Measurements from ENCODE around the gene RAI1.

The RAI1 gene

DNA sequence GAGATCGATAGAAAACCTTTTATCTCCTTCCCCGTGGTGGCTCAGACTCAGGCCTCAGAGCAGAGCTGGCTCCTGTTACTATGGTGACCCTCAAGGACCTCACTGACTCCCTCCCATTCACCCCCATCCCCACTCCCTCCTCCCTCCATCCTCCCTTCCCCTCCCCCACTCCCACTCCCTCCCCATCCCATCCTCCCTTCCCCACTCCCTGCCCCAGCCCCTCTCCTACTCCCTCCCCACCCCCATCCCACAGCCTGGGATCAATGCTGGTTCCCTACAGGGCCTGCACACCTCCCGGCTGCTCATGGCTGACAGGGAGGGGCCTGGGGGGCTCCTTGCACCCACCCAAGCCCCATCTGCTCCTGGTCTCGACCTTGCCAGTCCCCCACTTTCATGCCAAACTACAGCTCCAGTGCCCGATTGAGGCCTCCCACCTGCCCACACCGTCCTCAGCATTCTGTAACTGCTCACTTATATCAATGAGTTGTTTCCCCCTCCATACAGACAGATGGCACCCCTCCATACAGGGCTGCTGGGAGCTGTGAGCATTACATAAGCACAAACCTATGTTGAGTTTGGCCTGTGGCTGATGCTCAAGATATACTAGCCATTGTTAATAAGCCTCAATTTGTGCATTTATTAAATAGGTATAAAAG lies 11.6 kb upstream of the RAI1 start:
- Histone ChIP-seq H3K4me1 (no peaks in the 10 kb centered on the region), H3K9me3 (no peaks in the 10 kb centered on the region), H3K27me3 (peaks cover 0 to 3% of the 10 kb centered on the region in 2 donors), H3K4me3 (no peak overlapping the region), H3K36me3 (no peaks in the 10 kb centered on the region), H3K27ac (no peak overlapping the region)
- no peak for DNase-seq
- TF ChIP-seq CTCF (IDR thresholded peaks at IDR 0.05): no peak
- intact Hi-C loops (cut with DNase I; ENCODE audit: low total_unique reads): no loop called here

- no peak for DNase-seq
- no peaks in the 10 kb centered on the region for H3K9me3 ChIP-seq
- H3K27ac ChIP-seq: no peak overlapping the region
- H3K4me3 ChIP-seq: no peak overlapping the region
- peaks cover 0 to 7% of the 10 kb centered on the region in 2 donors for H3K27me3 ChIP-seq
- TF ChIP-seq CTCF (IDR thresholded peaks at IDR 0.05): no peak
- intact Hi-C loops (cut with DNase I; ENCODE audit: low total_unique reads): no loop called here
- no peaks in the 10 kb centered on the region for H3K4me1 ChIP-seq
- H3K36me3 ChIP-seq: no peaks in the 10 kb centered on the region
These were observed 10.5 kb upstream of the RAI1 start for GRCh38 chr17:17670701-17671305.

DNA sequence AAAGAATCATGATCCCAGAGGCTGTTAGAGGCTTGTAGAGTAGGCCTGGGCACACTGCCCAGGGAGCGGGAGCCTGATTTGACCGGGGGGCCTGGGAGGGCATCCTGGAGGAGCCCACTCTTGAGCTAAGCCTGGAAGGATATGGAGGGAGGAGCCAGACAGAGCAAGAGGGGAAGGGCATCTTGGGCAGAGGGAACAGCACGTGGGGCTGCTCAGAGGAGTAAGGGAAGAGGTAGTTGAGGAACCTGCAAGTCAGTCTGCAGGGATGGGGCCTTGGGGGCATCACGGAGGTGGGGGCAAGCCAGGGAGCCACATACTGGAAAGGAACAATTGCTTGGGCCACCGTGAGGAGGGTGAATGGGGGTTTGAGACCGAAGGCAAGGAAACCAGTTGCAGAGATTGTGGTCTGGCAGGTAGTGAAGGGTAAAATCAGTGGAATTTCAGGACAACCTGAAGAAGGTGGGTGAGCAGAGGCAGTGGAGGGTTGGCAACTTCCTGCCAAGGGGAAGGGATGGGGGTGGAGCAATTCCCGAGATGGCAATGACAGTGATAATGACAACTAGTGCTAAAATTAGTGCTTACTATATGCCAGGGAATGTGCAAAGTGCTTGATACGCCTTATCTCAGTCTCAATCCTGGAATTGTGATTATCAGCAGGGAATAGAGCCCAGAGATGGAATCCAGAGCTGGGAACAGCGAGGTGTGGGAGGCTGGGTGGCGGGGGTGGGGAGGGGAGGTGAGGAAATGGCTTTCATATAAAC lies 9.7 kb upstream of the RAI1 start:
- Histone ChIP-seq H3K9me3 (no peaks in the 10 kb centered on the region), H3K4me1 (no peaks in the 10 kb centered on the region), H3K27ac (no peak overlapping the region), H3K36me3 (no peaks in the 10 kb centered on the region), H3K4me3 (no peak overlapping the region), H3K27me3 (peaks cover 0 to 7% of the 10 kb centered on the region in 2 donors)
- intact Hi-C loops (cut with DNase I; ENCODE audit: low total_unique reads): no loop called here
- TF ChIP-seq CTCF (IDR thresholded peaks at IDR 0.05): no peak
- DNase-seq: no peak

DNA sequence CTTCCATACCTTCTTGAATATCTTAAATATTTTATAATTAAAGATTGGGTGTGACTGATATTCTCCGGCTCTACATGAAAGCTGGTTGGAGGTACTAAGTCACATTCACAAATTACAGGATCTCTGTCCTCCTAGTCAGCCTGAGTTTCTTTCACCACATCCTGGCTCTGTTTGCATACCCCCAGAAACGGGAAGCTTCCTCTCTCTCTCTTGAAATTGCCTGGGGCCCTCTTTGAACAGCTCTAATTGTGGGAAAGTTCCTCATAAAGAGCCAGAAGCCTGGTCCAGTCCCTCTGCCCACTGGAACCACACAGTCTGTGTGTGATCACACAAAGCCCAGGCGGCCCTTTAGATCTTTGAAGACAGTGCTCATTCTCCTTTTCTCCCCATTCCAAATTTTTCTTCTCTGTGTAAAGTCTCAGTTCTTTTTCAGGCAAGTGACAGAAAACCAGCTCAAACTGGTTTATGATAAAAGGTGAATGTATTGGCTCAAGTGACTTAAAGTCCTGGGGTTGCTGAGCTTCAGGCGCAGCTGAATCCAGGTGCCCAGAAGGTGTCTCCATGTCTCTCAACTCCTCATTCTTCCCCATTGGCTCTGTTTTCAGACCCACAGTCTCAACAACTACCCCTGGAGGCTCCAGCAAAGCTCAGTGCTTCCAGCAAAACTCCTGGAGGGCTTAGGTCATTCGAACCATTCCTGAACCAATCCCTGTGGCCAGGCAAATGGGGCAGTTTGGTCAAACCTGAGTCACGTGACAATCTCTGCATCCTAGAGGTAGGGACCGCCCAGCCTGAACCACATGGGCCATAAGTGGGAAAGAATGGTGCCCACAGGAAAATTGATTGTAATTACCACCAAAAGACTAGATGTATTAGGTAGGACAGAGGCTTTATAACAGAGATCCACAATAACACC lies 8.5 kb upstream of the RAI1 start:
- no peak overlapping the region for H3K4me3 ChIP-seq
- intact Hi-C loops (cut with DNase I; ENCODE audit: low total_unique reads): no loop called here
- H3K36me3 ChIP-seq: no peaks in the 10 kb centered on the region
- no peak for DNase-seq
- TF ChIP-seq CTCF (IDR thresholded peaks at IDR 0.05): no peak
- H3K9me3 ChIP-seq: no peaks in the 10 kb centered on the region
- no peak overlapping the region for H3K27ac ChIP-seq
- peaks cover 0 to 7% of the 10 kb centered on the region in 2 donors for H3K27me3 ChIP-seq
- H3K4me1 ChIP-seq: no peaks in the 10 kb centered on the region

DNA sequence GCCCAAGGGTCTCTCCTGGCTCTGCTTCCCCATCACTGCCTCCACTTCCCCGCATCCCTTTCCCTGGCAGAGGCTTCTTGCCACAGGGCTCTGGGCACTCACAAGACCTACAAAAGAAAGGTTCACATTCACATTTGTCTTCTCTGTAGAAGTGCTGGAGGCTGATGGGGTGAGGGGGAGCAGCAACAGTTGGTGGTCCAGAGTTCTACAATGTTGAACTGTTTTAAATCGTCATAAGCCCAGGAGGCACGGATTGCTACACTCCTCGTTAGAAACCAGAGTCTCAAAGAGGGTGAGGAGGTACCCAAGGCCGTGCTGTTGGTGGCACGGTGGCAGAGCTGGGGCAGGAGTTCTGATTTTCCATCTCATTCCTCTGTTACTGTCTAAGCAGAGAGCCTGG lies 5.8 kb upstream of the RAI1 start:
- intact Hi-C loops (cut with DNase I; ENCODE audit: low total_unique reads): no loop called here
- Histone ChIP-seq H3K4me3 (no peak overlapping the region), H3K27ac (no peak overlapping the region), H3K4me1 (no peaks in the 10 kb centered on the region), H3K27me3 (peaks cover 0 to 7% of the 10 kb centered on the region in 2 donors), H3K9me3 (no peaks in the 10 kb centered on the region), H3K36me3 (no peaks in the 10 kb centered on the region)
- DNase-seq: no peak
- no peak for TF ChIP-seq CTCF (IDR thresholded peaks at IDR 0.05)

All from tibial artery (tissue), 4 donors.